ENCODE results near the gene PKNOX2. TPM values are rescaled to one million over a fixed set of nuclear protein-coding genes. Genes with fewer than 3 reads are reported as not detected.

Gene PKNOX2
- total and polyA plus RNA-seq, 2 of the 8 experiments (the other 6 are each of a cell fraction or from before 2014, with no cell fraction given): 2.0 TPM

DNA sequence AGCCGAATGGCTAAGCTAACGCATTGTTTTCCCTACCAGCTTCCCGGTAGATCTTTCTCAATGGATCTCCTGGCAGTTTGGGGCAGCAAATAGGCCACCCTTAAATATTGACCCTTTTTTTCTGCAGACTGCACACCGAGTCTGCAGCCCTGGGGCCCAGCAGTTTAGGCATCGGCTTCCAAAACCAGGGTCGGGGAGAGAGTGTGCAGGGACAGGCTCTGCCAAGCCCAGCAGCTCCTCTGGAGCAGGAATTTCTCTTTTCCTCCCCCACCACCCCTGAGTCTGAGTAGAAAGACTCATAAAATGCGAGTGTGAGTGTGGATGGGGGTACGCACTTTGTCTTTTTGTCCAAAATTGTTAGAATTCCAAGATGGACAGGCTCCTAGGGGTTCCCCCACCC lies 218.3 kb downstream of the PKNOX2 start:
- Histone ChIP-seq H2BK15ac (ENCODE audit: low read length) (no peak overlapping the region), H4K5ac (ENCODE audit: insufficient read length, low read depth, low read length) (no peak overlapping the region), H2BK12ac (ENCODE audit: low read depth, low read length) (no peak overlapping the region), H2AFZ (ENCODE audit: low read length) (no peak overlapping the region), H3K4me2 (ENCODE audit: insufficient read depth in 1 of 2, low read depth in 2 of 2, low read length in 2 of 2) (no peak overlapping the region), H2BK120ac (replicated peaks; ENCODE audit: low read depth, low read length) (no peak overlapping the region), H3K36me3 (ENCODE audit: control insufficient read depth in 2 of 4, insufficient read depth in 4 of 4, low read length in 3 of 4) (no peaks in the 10 kb centered on the region), H2BK5ac (ENCODE audit: low read depth, low read length) (0 out of 2 replicates have a peak overlapping the region, but pooled peaks have one; percentile 18), H3K9me3 (ENCODE audit: insufficient read depth in 2 of 2, low read depth in 1 of 2, low read length in 1 of 2) (no peaks in the 10 kb centered on the region), H3K18ac (ENCODE audit: extremely low read depth, low read length) (no peak overlapping the region), H3K27me3 (replicated peaks in 1 of 4; ENCODE audit: control insufficient read depth in 3 of 4, extremely low read depth in 1 of 4, insufficient read depth in 3 of 4, low read length in 3 of 4) (no peaks in the 10 kb centered on the region; a peak in 1 of 7 replicates), H2AK5ac (ENCODE audit: low read depth, low read length) (no peak overlapping the region), H3K9ac (replicated peaks in 1 of 4; ENCODE audit: extremely low read depth in 1 of 4, low read depth in 3 of 4, low read length in 3 of 4) (no peak overlapping the region), H3K27ac (ENCODE audit: low read depth, low read length) (no peak overlapping the region), H3K79me2 (ENCODE audit: control insufficient read depth in 1 of 2, insufficient read depth in 2 of 2, low read length in 2 of 2) (no peaks in the 10 kb centered on the region), H3K79me1 (ENCODE audit: low read depth, low read length) (no peaks in the 10 kb centered on the region), H3K14ac (ENCODE audit: insufficient read length) (no peak overlapping the region), H3K4me3 (ENCODE audit: extremely low read depth in 1 of 4, insufficient read depth in 2 of 4, low read depth in 3 of 4, low read length in 4 of 4) (no peak overlapping the region), H4K20me1 (replicated peaks in 1 of 2; ENCODE audit: control insufficient read depth in 1 of 2, insufficient read depth in 2 of 2, low read length in 2 of 2) (no peaks in the 10 kb centered on the region), H3K4me1 (replicated peaks in 1 of 4; ENCODE audit: control insufficient read depth in 3 of 4, insufficient read depth in 4 of 4, low read length in 3 of 4) (peaks cover 0 to 9% (median 0%) of the 10 kb centered on the region in 4 experiments; a peak in 3 of 7 replicates), H3K4ac (replicated peaks; ENCODE audit: insufficient read length, low read depth, low read length) (no peak overlapping the region), H3K23me2 (ENCODE audit: low read depth, low read length) (no peaks in the 10 kb centered on the region), H2BK20ac (ENCODE audit: low read length) (no peak overlapping the region), H4K91ac (replicated peaks; ENCODE audit: insufficient read length, low read length) (no peak overlapping the region), H3K23ac (ENCODE audit: insufficient read length) (no peak overlapping the region), H4K8ac (ENCODE audit: extremely low read depth, insufficient read depth, low read length) (no peak overlapping the region), H3K56ac (replicated peaks; ENCODE audit: insufficient read length, low read depth, low read length) (no peak overlapping the region)
- DNase-seq (ENCODE audit: low read depth in 1 of 2, low spot score in 2 of 2) (no peak), FAIRE-seq (no peak)
- WGBS, 2 experiments (ENCODE audit: extremely low coverage in 1 of 2, insufficient coverage in 1 of 2, insufficient read length in 1 of 2, insufficient replicate concordance in 2 of 2, low coverage in 1 of 2, low lambda C conversion rate in 2 of 2, missing lambda C conversion rate in 1 of 2): 84% methylated on average over 8 of the region's 8 CpGs; no CpG with 5 or more reads in 1 of the 2 experiments
- POLR2A ChIA-PET (ENCODE audit: partially characterized antibody): interaction anchor here (0.6 to 3.3 kb wide), 2 partner anchors 11 to 460 kb away, joined by 3 to 15 read pairs; no protein-coding TSS in a partner anchor
- TF ChIP-seq TEAD4 (IDR thresholded peaks at IDR 0.05; ENCODE audit: low read depth, low read length) (0 out of 2 replicates have a peak, but pooled peaks have one; percentile 13), RBBP5 (IDR thresholded peaks at IDR 0.05; ENCODE audit: borderline replicate concordance, low read depth, low read length) (no peak)
- CTCF ChIA-PET (ENCODE audit: partially characterized antibody): interaction anchor here (0.7 to 3.3 kb wide), 7 partner anchors 12 to 241 kb away, joined by 3 to 16 read pairs (median 5); no protein-coding TSS in a partner anchor

Measured in H1 (cell line).